Subcutaneous abdominal adipose tissue (tissue), 5 donors: ENCODE data around the gene NAT8L.

Source experiments
- H3K27ac ChIP-seq: one replicate; pipeline ENCODE4 v1.7.0; 2013; ENCODE audit warnings: low read depth, mild to moderate bottlenecking, inconsistent platforms, low read length, moderate library complexity
- H3K27me3 ChIP-seq, 5 donors: one replicate each; pipeline ENCODE4 v1.7.0; 2013; ENCODE audit warnings: low read length in 5 of 5, inconsistent platforms in 1 of 5; ENCODE audit not compliant: control insufficient read depth in 5 of 5, insufficient read depth in 4 of 5
- H3K36me3 ChIP-seq, 5 donors: one replicate each; pipeline ENCODE4 v1.7.0; 2013; ENCODE audit warnings: low read length in 5 of 5; ENCODE audit not compliant: control insufficient read depth in 5 of 5, insufficient read depth in 5 of 5
- H3K4me1 ChIP-seq, 5 donors: one replicate each; pipeline ENCODE4 v1.7.0; 2013; ENCODE audit warnings: low read length in 5 of 5, mild to moderate bottlenecking in 3 of 5, moderate library complexity in 1 of 5; ENCODE audit not compliant: control insufficient read depth in 5 of 5, insufficient read depth in 5 of 5
- H3K4me3 ChIP-seq, 5 donors: one replicate each; pipeline ENCODE4 v1.7.0; 2013; ENCODE audit warnings: low read length in 5 of 5, low read depth in 1 of 5
- H3K9ac ChIP-seq, 5 donors: one replicate each; pipeline ENCODE4 v1.7.0; 2013; ENCODE audit warnings: low read length in 5 of 5, mild to moderate bottlenecking in 4 of 5, moderate library complexity in 3 of 5
- H3K9me3 ChIP-seq, 5 donors: one replicate each; pipeline ENCODE4 v1.7.0; 2013; ENCODE audit warnings: low read length in 5 of 5; ENCODE audit not compliant: control insufficient read depth in 5 of 5
- donor health status: healthy.
- donor health status: healthy.
- donor health status: healthy.
- donor health status: healthy.
- donor health status: healthy.

Gene NAT8L

DNA sequence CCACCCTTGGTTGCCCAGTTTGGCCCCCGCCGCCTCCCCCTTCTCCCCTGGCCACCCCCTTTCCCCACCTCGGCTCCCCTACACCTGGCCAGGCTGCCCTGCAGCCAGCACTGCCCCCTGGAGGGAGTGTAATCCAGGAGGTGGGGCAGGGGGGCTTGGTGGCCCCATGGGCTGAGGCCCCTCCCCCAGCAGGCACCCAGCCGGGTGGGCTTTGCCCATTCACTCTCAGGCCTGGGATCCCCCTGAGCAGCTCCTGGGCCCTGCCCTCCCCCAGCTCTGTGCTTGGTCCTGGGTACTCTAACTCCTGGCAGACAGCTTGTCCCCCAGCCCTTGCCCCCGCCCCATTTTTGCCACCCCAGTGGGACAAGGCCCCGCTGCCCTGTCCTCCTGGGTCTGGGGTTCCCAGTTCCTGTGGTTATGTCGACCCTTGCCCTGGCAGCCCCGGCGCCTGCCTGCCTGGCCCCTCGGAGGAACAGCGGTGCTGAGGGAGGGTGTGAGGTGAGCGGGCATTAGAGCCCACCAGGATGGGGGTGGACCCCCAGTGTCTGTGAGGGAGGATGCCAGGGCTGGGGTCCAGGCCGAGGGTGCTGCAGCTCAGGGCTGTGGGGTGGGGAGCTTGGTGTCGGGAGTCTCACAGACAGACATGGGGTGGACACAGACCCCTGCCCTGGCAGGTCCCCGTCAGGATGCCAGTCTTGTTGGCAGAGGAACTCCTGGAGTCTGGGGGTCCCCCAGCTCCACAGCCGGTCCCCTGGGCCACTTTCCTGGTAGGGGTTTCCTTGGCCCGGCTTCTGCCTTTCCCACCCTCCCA lies 10.2 kb downstream of the NAT8L start:
- no peaks in the 10 kb centered on the region for H3K9me3 ChIP-seq
- no peak overlapping the region for H3K4me3 ChIP-seq
- no peak overlapping the region for H3K27ac ChIP-seq
- H3K27me3 ChIP-seq, result peaks cover 0 to 4% (median 0%) of the 10 kb centered on the region in 5 donors
- H3K9ac ChIP-seq, result no peak overlapping the region
- H3K4me1 ChIP-seq, result peaks cover 3 to 54% (median 40%) of the 10 kb centered on the region in 5 donors
- peaks cover 0 to 3% (median 0%) of the 10 kb centered on the region in 5 donors for H3K36me3 ChIP-seq

DNA sequence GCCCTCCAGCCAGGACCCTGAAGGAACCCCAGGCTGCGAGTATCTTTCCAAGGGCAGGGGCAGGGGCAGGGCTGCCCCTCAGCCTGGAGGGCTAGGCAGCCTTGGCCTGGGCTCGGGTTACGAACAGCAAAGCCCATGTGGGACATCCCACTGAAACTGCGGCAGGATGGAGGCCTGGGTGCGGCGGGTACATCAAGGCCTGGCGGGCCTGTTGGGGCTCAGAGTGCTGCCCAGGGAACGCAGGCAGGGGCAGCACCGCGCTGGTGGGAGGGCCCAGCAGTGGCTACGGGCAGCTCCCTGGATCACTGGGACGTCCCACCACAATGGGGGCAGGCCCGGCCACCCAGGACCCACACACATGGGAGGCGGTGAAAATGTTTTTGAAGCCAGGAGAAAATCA lies 10.9 kb downstream of the NAT8L start:
- H3K4me3 ChIP-seq, result no peak overlapping the region
- H3K4me1 ChIP-seq, result peaks cover 3 to 47% (median 40%) of the 10 kb centered on the region in 5 donors
- H3K27me3 ChIP-seq, result peaks cover 0 to 4% (median 0%) of the 10 kb centered on the region in 5 donors
- H3K9ac ChIP-seq, result no peak overlapping the region
- no peak overlapping the region for H3K27ac ChIP-seq
- no peaks in the 10 kb centered on the region for H3K9me3 ChIP-seq
- no peaks in the 10 kb centered on the region for H3K36me3 ChIP-seq

DNA sequence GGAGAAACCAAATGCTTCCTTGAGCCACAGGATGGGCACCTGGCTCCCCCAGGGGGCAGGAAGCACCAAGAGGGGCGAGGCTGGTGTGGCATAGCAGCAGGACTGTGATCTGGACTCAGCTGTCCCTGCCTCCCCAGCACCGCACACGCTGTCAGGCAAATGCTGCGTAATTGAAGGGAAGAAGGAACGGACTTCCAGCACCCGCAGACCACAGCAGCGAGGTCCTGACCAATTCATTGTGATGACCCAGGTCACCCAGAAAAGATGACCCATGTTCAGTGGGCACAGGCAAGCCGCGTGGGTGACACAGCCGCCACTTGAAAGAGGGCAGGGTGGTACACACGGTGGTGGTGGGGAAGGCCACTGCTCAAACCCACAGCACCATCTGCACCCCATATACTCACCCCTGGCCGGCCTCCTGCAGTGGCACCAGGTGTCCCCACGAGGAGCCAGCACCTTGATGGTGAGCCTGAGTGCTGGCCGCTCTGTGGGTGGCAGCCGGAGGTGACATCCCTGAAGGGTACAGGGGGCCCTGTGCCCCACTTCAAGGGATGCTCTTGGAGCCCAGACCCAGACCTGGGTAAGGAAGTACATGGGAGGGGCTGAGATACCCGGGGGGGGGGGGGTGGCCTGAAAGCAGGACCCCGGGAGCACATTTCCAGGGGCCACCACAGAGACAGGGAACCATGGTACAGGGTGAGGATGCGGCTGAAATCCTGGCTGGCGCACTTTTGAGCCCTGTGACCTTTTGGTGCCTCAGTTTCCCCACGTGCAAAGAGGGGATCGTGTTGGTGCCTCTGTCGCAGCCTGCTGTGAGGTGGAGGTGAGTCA lies 11.5 kb downstream of the NAT8L start:
- no peaks in the 10 kb centered on the region for H3K9me3 ChIP-seq
- H3K27ac ChIP-seq, result no peak overlapping the region
- H3K9ac ChIP-seq, result no peak overlapping the region
- no peak overlapping the region for H3K4me3 ChIP-seq
- peaks cover 0 to 4% (median 0%) of the 10 kb centered on the region in 5 donors for H3K27me3 ChIP-seq
- no peaks in the 10 kb centered on the region for H3K36me3 ChIP-seq
- H3K4me1 ChIP-seq, result peaks cover 3 to 42% (median 37%) of the 10 kb centered on the region in 5 donors

GRCh38 chr4:2071252-2071911 lies 12.3 kb downstream of the NAT8L start:
- no peak overlapping the region for H3K27ac ChIP-seq
- H3K36me3 ChIP-seq, result no peaks in the 10 kb centered on the region
- peaks cover 0 to under 1% (median 0%) of the 10 kb centered on the region in 5 donors for H3K27me3 ChIP-seq
- H3K9ac ChIP-seq, result no peak overlapping the region
- peaks cover 3 to 34% (median 30%) of the 10 kb centered on the region in 5 donors for H3K4me1 ChIP-seq
- H3K4me3 ChIP-seq, result no peak overlapping the region
- H3K9me3 ChIP-seq, result no peaks in the 10 kb centered on the region

- H3K27me3 ChIP-seq, result no peaks in the 10 kb centered on the region
- H3K27ac ChIP-seq, result no peak overlapping the region
- H3K4me1 ChIP-seq, result peaks cover 3 to 26% (median 22%) of the 10 kb centered on the region in 5 donors
- no peak overlapping the region for H3K4me3 ChIP-seq
- no peaks in the 10 kb centered on the region for H3K36me3 ChIP-seq
- no peaks in the 10 kb centered on the region for H3K9me3 ChIP-seq
- H3K9ac ChIP-seq, result no peak overlapping the region
Observed at GRCh38 chr4:2071912-2072867, 13.1 kb downstream of the NAT8L start.

- Histone ChIP-seq H3K4me1 (peaks cover under 1 to 16% (median 12%) of the 10 kb centered on the region in 5 donors), H3K4me3 (no peak overlapping the region), H3K27me3 (no peaks in the 10 kb centered on the region), H3K9me3 (no peaks in the 10 kb centered on the region), H3K36me3 (peaks cover 0 to 2% (median 0%) of the 10 kb centered on the region in 5 donors), H3K9ac (no peak overlapping the region), H3K27ac (no peak overlapping the region)
Observed at GRCh38 chr4:2072971-2073807, 14.1 kb downstream of the NAT8L start.

- peaks cover 0 to 11% (median 9%) of the 10 kb centered on the region in 5 donors for H3K4me1 ChIP-seq
Observed at GRCh38 chr4:2073808-2074481, 14.8 kb downstream of the NAT8L start.

GRCh38 chr4:2074588-2074987 lies 15.5 kb downstream of the NAT8L start:
- peaks cover 0 to 11% (median 9%) of the 10 kb centered on the region in 5 donors for H3K4me1 ChIP-seq
- H3K36me3 ChIP-seq, result peaks cover 0 to 2% (median 0%) of the 10 kb centered on the region in 5 donors
- no peak overlapping the region for H3K27ac ChIP-seq
- H3K4me3 ChIP-seq, result no peak overlapping the region
- no peaks in the 10 kb centered on the region for H3K27me3 ChIP-seq
- no peak overlapping the region for H3K9ac ChIP-seq
- no peaks in the 10 kb centered on the region for H3K9me3 ChIP-seq

More at GRCh38 chr4:2073808-2074481, 14.8 kb downstream of the NAT8L start:
- no peaks in the 10 kb centered on the region for H3K9me3 ChIP-seq
- no peak overlapping the region for H3K27ac ChIP-seq
- no peak overlapping the region for H3K9ac ChIP-seq
- no peak overlapping the region for H3K4me3 ChIP-seq
- no peaks in the 10 kb centered on the region for H3K27me3 ChIP-seq
- H3K36me3 ChIP-seq, result peaks cover 0 to 2% (median 0%) of the 10 kb centered on the region in 5 donors
